Measurements from ENCODE around the gene RND3.

The RND3 gene

GRCh38 chr2:150487537-150488429 is at the start of gene RND3:
Gene RND3 (minus strand): TSS chr2:150487667. CDS start chr2:150487417, 250 bp downstream.
- peak; percentile 84 to 93 for DNase-seq

- DNase-seq: no peak
These were observed 47.7 kb upstream of the RND3 start for GRCh38 chr2:150535176-150535575.

GRCh38 chr2:150532879-150533278 is 45.4 kb upstream of the RND3 start:
- DNase-seq: no peak

GRCh38 chr2:150532020-150532419 is 44.6 kb upstream of the RND3 start:
- no peak for DNase-seq

GRCh38 chr2:150531591-150531990 is 44.1 kb upstream of the RND3 start:
- no peak for DNase-seq

- no peak for DNase-seq
These were observed 42.7 kb upstream of the RND3 start for GRCh38 chr2:150530168-150530567.

GRCh38 chr2:150528861-150529801 is 41.7 kb upstream of the RND3 start:
- DNase-seq: no peak

GRCh38 chr2:150526827-150527226 is 39.4 kb upstream of the RND3 start:
- DNase-seq: no peak

GRCh38 chr2:150526006-150526405 is 38.5 kb upstream of the RND3 start:
- no peak for DNase-seq

- no peak for DNase-seq
These were observed 34.8 kb upstream of the RND3 start for GRCh38 chr2:150522269-150522668.

- no peak for DNase-seq
These were observed 33.6 kb upstream of the RND3 start for GRCh38 chr2:150520887-150521664.

GRCh38 chr2:150520033-150520432 is 32.6 kb upstream of the RND3 start:
- no peak for DNase-seq

GRCh38 chr2:150517951-150518680 is 30.6 kb upstream of the RND3 start:
- DNase-seq: no peak

- DNase-seq: no peak
These were observed 26.2 kb upstream of the RND3 start for GRCh38 chr2:150513647-150514046.

- DNase-seq: no peak
These were observed 21.1 kb upstream of the RND3 start for GRCh38 chr2:150508497-150509137.

GRCh38 chr2:150507071-150507470 is 19.6 kb upstream of the RND3 start:
- no peak for DNase-seq

GRCh38 chr2:150505178-150505577 is 17.7 kb upstream of the RND3 start:
- no peak for DNase-seq

GRCh38 chr2:150495993-150496627 is 8.6 kb upstream of the RND3 start:
- no peak for DNase-seq

GRCh38 chr2:150495001-150495400 is 7.5 kb upstream of the RND3 start:
- DNase-seq: no peak

GRCh38 chr2:150494234-150494945 is 6.9 kb upstream of the RND3 start:
- DNase-seq: no peak

Data from hippocampal formation (tissue), 2 donors.